ENCODE results near the gene RICTOR. TPM values are rescaled to one million over a fixed set of nuclear protein-coding genes. Genes with fewer than 3 reads are reported as not detected.

Gene RICTOR
- total and polyA plus RNA-seq, 11 donors: 6.8 to 76.3 (median 30.8) TPM

- TF ChIP-seq POLR2A (IDR thresholded peaks at IDR 0.05): no peak
- no peak for TF ChIP-seq CTCF (IDR thresholded peaks at IDR 0.05)
- no peaks in the 10 kb centered on the region for H3K9me3 ChIP-seq
- no peak overlapping the region for H3K27ac ChIP-seq
- H3K4me3 ChIP-seq: no peak overlapping the region
- WGBS, 4 donors: 93 to 97% (median 94%) methylated on average over 6 of the region's 6 CpGs
- H3K27me3 ChIP-seq: no peaks in the 10 kb centered on the region
- H3K36me3 ChIP-seq: peaks cover 0 to 100% (median 65%) of the 10 kb centered on the region in 9 donors
- no peak for ATAC-seq
- H3K4me1 ChIP-seq: no peaks in the 10 kb centered on the region
- no peak for DNase-seq
- intact Hi-C loops (cut with DNase I): no loop called here
Observed at GRCh38 chr5:38936269-38936668, 137.9 kb downstream of the RICTOR start.

GRCh38 chr5:38935437-38935836 lies 138.8 kb downstream of the RICTOR start:
- intact Hi-C loops (cut with DNase I): no loop called here
- Histone ChIP-seq H3K27me3 (no peaks in the 10 kb centered on the region), H3K36me3 (peaks cover 0 to 98% (median 61%) of the 10 kb centered on the region in 9 donors), H3K27ac (no peak overlapping the region), H3K4me3 (no peak overlapping the region), H3K4me1 (no peaks in the 10 kb centered on the region), H3K9me3 (no peaks in the 10 kb centered on the region)
- WGBS, 4 donors: 34 to 99% (median 72%) methylated on average over 1 of the region's 1 CpG
- ATAC-seq (no peak), DNase-seq (no peak)
- TF ChIP-seq POLR2A (IDR thresholded peaks at IDR 0.05): no peak
- TF ChIP-seq CTCF (IDR thresholded peaks at IDR 0.05): no peak

GRCh38 chr5:38932854-38933408 lies 141.3 kb downstream of the RICTOR start:
- no peak for TF ChIP-seq POLR2A (IDR thresholded peaks at IDR 0.05)
- no peak for TF ChIP-seq CTCF (IDR thresholded peaks at IDR 0.05)
- intact Hi-C loops (cut with DNase I): no loop called here
- Histone ChIP-seq H3K4me3 (no peak overlapping the region), H3K27ac (no peak overlapping the region), H3K9me3 (no peaks in the 10 kb centered on the region), H3K27me3 (no peaks in the 10 kb centered on the region), H3K36me3 (peaks cover 0 to 96% (median 53%) of the 10 kb centered on the region in 9 donors), H3K4me1 (no peaks in the 10 kb centered on the region)
- WGBS, 4 donors: 85 to 89% (median 88%) methylated on average over 4 of the region's 4 CpGs
- ATAC-seq (peak in 1 of 4 donors; percentile 13), DNase-seq (no peak)

GRCh38 chr5:38931731-38932130 lies 142.5 kb downstream of the RICTOR start:
- TF ChIP-seq POLR2A (IDR thresholded peaks at IDR 0.05): no peak
- no peak for TF ChIP-seq CTCF (IDR thresholded peaks at IDR 0.05)
- peaks cover 0 to 95% (median 51%) of the 10 kb centered on the region in 9 donors for H3K36me3 ChIP-seq
- H3K27me3 ChIP-seq: no peaks in the 10 kb centered on the region
- WGBS, 4 donors: 90 to 94% (median 93%) methylated on average over 4 of the region's 4 CpGs
- H3K27ac ChIP-seq: no peak overlapping the region
- no peaks in the 10 kb centered on the region for H3K9me3 ChIP-seq
- H3K4me3 ChIP-seq: no peak overlapping the region
- no peak for DNase-seq
- intact Hi-C loops (cut with DNase I): no loop called here
- ATAC-seq: no peak
- peaks cover 0 to 2% (median 0%) of the 10 kb centered on the region in 12 donors for H3K4me1 ChIP-seq
